ENCODE measurements around the gene SEMA4B.

Gene SEMA4B

DNA sequence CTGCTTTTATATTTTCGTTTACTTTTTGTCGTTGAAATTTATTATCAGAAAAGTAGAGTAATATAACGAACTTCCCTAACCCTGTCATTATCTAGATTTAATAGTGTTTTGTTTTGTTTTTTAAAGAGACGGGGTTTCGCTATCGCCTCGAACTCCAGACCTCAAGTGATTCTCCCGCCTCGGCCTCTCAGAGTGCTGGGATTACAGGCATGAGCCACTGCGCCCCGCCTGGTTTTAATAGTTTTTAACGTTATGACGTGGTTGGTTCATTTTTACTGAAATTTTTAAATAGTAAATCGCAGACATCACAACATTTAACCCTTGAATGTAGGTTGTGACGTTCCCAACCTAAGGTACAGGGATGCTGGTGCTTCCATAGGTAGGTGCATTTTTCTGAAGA is 65.4 kb downstream of the SEMA4B start:
- TF ChIP-seq, protein P1, sequence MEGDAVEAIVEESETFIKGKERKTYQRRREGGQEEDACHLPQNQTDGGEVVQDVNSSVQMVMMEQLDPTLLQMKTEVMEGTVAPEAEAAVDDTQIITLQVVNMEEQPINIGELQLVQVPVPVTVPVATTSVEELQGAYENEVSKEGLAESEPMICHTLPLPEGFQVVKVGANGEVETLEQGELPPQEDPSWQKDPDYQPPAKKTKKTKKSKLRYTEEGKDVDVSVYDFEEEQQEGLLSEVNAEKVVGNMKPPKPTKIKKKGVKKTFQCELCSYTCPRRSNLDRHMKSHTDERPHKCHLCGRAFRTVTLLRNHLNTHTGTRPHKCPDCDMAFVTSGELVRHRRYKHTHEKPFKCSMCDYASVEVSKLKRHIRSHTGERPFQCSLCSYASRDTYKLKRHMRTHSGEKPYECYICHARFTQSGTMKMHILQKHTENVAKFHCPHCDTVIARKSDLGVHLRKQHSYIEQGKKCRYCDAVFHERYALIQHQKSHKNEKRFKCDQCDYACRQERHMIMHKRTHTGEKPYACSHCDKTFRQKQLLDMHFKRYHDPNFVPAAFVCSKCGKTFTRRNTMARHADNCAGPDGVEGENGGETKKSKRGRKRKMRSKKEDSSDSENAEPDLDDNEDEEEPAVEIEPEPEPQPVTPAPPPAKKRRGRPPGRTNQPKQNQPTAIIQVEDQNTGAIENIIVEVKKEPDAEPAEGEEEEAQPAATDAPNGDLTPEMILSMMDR (conservative IDR thresholded peaks at IDR 0.05; ENCODE audit: low read length) = no peak
- no peak for TF ChIP-seq EZH2phosphoT487 (IDR thresholded peaks at IDR 0.05; ENCODE audit: borderline replicate concordance)
- Histone ChIP-seq H3K4me1 (ENCODE audit: insufficient read depth, low read length, poor library complexity, severe bottlenecking) (peaks cover 51% of the 10 kb centered on the region), H3K9ac (ENCODE audit: low read depth, low read length, poor library complexity, severe bottlenecking) (peak overlapping the region; percentile 95), H3K36me3 (ENCODE audit: insufficient read depth, low read length) (peaks cover 12% of the 10 kb centered on the region; the same call in 1 of the 2 replicates), H3K27me3 (ENCODE audit: insufficient read depth, low read length, poor library complexity, severe bottlenecking) (no peaks in the 10 kb centered on the region), H3K9me3 (ENCODE audit: insufficient read depth, low read depth, low read length) (no peaks in the 10 kb centered on the region), H3K4me2 (ENCODE audit: low read depth, low read length, poor library complexity, severe bottlenecking) (peak overlapping the region; percentile 92), H3K9me2 (replicated peaks; ENCODE audit: low read depth, low read length) (no peaks in the 10 kb centered on the region), H3K79me2 (ENCODE audit: insufficient read depth, low read length) (peaks cover 77% of the 10 kb centered on the region), H4K20me1 (ENCODE audit: insufficient read depth, low read length, poor library complexity, severe bottlenecking) (peaks cover 48% of the 10 kb centered on the region), H3K4me3 (ENCODE audit: low read length, poor library complexity, severe bottlenecking) (peak overlapping the region; percentile 85), H3F3A (ENCODE audit: low read depth) (no peaks in the 10 kb centered on the region), H2AFZ (ENCODE audit: low read length) (no peak overlapping the region)

- Histone ChIP-seq H4K20me1 (ENCODE audit: insufficient read depth, low read length, poor library complexity, severe bottlenecking) (peaks cover 65% of the 10 kb centered on the region), H3K9me3 (ENCODE audit: insufficient read depth, low read depth, low read length) (no peaks in the 10 kb centered on the region), H3K79me2 (ENCODE audit: insufficient read depth, low read length) (peaks cover 96% of the 10 kb centered on the region), H3K4me3 (ENCODE audit: low read length, poor library complexity, severe bottlenecking) (peak overlapping the region; percentile 85), H3K9me2 (replicated peaks; ENCODE audit: low read depth, low read length) (no peaks in the 10 kb centered on the region), H3K27me3 (ENCODE audit: insufficient read depth, low read length, poor library complexity, severe bottlenecking) (no peaks in the 10 kb centered on the region), H3K36me3 (ENCODE audit: insufficient read depth, low read length) (peaks cover 29% of the 10 kb centered on the region; the same call in 1 of the 2 replicates), H3K9ac (ENCODE audit: low read depth, low read length, poor library complexity, severe bottlenecking) (peak overlapping the region; percentile 95), H3K4me2 (ENCODE audit: low read depth, low read length, poor library complexity, severe bottlenecking) (peak overlapping the region; percentile 92), H3F3A (ENCODE audit: low read depth) (no peaks in the 10 kb centered on the region), H2AFZ (ENCODE audit: low read length) (no peak overlapping the region), H3K4me1 (ENCODE audit: insufficient read depth, low read length, poor library complexity, severe bottlenecking) (peaks cover 61% of the 10 kb centered on the region)
- TF ChIP-seq, protein P1 (conservative IDR thresholded peaks at IDR 0.05; ENCODE audit: low read length) = no peak
- no peak for TF ChIP-seq EZH2phosphoT487 (IDR thresholded peaks at IDR 0.05; ENCODE audit: borderline replicate concordance)
Observed at GRCh38 chr15:90268415-90268814, 67.3 kb downstream of the SEMA4B start.

GRCh38 chr15:90270502-90271150 is 69.5 kb downstream of the SEMA4B start:
- Histone ChIP-seq H4K20me1 (ENCODE audit: insufficient read depth, low read length, poor library complexity, severe bottlenecking) (peaks cover 65% of the 10 kb centered on the region), H3K9me2 (replicated peaks; ENCODE audit: low read depth, low read length) (no peaks in the 10 kb centered on the region), H3K4me1 (ENCODE audit: insufficient read depth, low read length, poor library complexity, severe bottlenecking) (peaks cover 48% of the 10 kb centered on the region), H2AFZ (ENCODE audit: low read length) (no peak overlapping the region), H3K27me3 (ENCODE audit: insufficient read depth, low read length, poor library complexity, severe bottlenecking) (no peaks in the 10 kb centered on the region), H3F3A (ENCODE audit: low read depth) (no peaks in the 10 kb centered on the region), H3K4me2 (ENCODE audit: low read depth, low read length, poor library complexity, severe bottlenecking) (peak overlapping the region; percentile 78), H3K36me3 (ENCODE audit: insufficient read depth, low read length) (peaks cover 34% of the 10 kb centered on the region; the same call in 1 of the 2 replicates), H3K4me3 (ENCODE audit: low read length, poor library complexity, severe bottlenecking) (peak overlapping the region; percentile 61), H3K79me2 (ENCODE audit: insufficient read depth, low read length) (peaks cover 78% of the 10 kb centered on the region), H3K9ac (ENCODE audit: low read depth, low read length, poor library complexity, severe bottlenecking) (peak overlapping the region; percentile 59), H3K9me3 (ENCODE audit: insufficient read depth, low read depth, low read length) (no peaks in the 10 kb centered on the region)
- TF ChIP-seq EZH2phosphoT487 (IDR thresholded peaks at IDR 0.05; ENCODE audit: borderline replicate concordance) = no peak
- TF ChIP-seq, protein P1 (conservative IDR thresholded peaks at IDR 0.05; ENCODE audit: low read length) = no peak

Data from Loucy (cell line).